HepG2 (cell line): ENCODE results near the gene FBXO2. TPM values are rescaled to one million over a fixed set of nuclear protein-coding genes. Genes with fewer than 3 reads are reported as not detected.

Experiments
- CREBL2 ChIP-seq: sonication (generic); formaldehyde crosslinking; IDR thresholded peaks from 2 replicates; pipeline ENCODE4 v1.8.1; 2023; ENCODE audit warnings: missing genetic modification reagents, mild to moderate bottlenecking, borderline replicate concordance
- FOXK2 ChIP-seq: fragments of 450-650 bp; IDR thresholded peaks from 2 replicates; pipeline ENCODE4 v1.6.1; 2016
- FUBP1 ChIP-seq: sonication (generic); formaldehyde crosslinking; IDR thresholded peaks from 2 replicates; pipeline ENCODE4 v1.5.1; 2020; ENCODE audit warnings: missing genetic modification reagents, mild to moderate bottlenecking, borderline replicate concordance
- GFI1 ChIP-seq: sonication (generic); formaldehyde crosslinking; IDR thresholded peaks from 2 replicates; pipeline ENCODE4 v1.5.0; 2020; ENCODE audit warnings: missing genetic modification reagents, mild to moderate bottlenecking, borderline replicate concordance
- NFYB ChIP-seq: sonication (generic); formaldehyde crosslinking; IDR thresholded peaks from 2 replicates; pipeline ENCODE4 v1.4.0; 2020; ENCODE audit warnings: missing genetic modification reagents
- PCBP2 ChIP-seq: fragments of 200-400 bp; formaldehyde crosslinking; optimal IDR thresholded peaks from 2 replicates; pipeline ENCODE3; 2018; ENCODE audit warnings: low read length, low read depth; ENCODE audit not compliant: poor library complexity, severe bottlenecking
- SNAI1 ChIP-seq: sonication (generic); formaldehyde crosslinking; IDR thresholded peaks from 2 replicates; pipeline ENCODE4 v1.5.0; 2020; ENCODE audit warnings: mild to moderate bottlenecking, missing genetic modification reagents, borderline replicate concordance
- U2AF1 ChIP-seq: fragments of 200-400 bp; formaldehyde crosslinking; optimal IDR thresholded peaks from 2 replicates; pipeline ENCODE3; 2017; ENCODE audit warnings: mild to moderate bottlenecking, low read depth, low read length
- ZBED4 ChIP-seq: sonication (generic); formaldehyde crosslinking; IDR thresholded peaks from 2 replicates; pipeline ENCODE4 v1.4.0; 2020; ENCODE audit warnings: missing genetic modification reagents, borderline replicate concordance
- ZFP37 ChIP-seq: sonication (generic); formaldehyde crosslinking; IDR thresholded peaks from 2 replicates; pipeline ENCODE4 v1.4.0; 2020; ENCODE audit warnings: missing genetic modification reagents, borderline replicate concordance
- ZNF180 ChIP-seq: sonication (generic); formaldehyde crosslinking; IDR thresholded peaks from 2 replicates; pipeline ENCODE4 v1.4.0; 2020; ENCODE audit warnings: low read depth, missing genetic modification reagents, borderline replicate concordance
- ZNF205 ChIP-seq: IDR thresholded peaks from 2 replicates; pipeline ENCODE4 v1.6.1; 2018; ENCODE audit warnings: missing biosample characterization, missing genetic modification reagents
- ZNF567 ChIP-seq: sonication (generic); formaldehyde crosslinking; IDR thresholded peaks from 2 replicates; pipeline ENCODE4 v1.8.1; 2023; ENCODE audit warnings: mild to moderate bottlenecking, missing genetic modification reagents, borderline replicate concordance
- ZNF652 ChIP-seq: IDR thresholded peaks from 2 replicates; pipeline ENCODE4 v1.6.1; 2016; ENCODE audit warnings: low read depth, borderline replicate concordance
- polyA plus RNA-seq, 8 experiments: library from polyadenylated mRNA; depleted of rRNA in 3 of 8; stranded (reverse) in 7 of 8; unstranded in 1 of 8; fragments of >200 nt; fragmentation: Illumina TruSeq in 4 of 8; extraction: Trizol in 4 of 8; gene quantifications; 2 replicates each; pipeline versions ENCODE4 v1.2.1 to v1.2.3, GENCODE V29; 2011 to 2016; ENCODE audit warnings: low read depth in 4 of 8, missing spikeins in 1 of 8, mixed read lengths in 1 of 8; ENCODE audit not compliant: insufficient read depth in 1 of 8
- total RNA-seq, 5 experiments: library from RNA; depleted of rRNA; stranded (reverse); fragments of >200 nt; fragmentation: Illumina TruSeq; extraction: Trizol; gene quantifications; 2 replicates each; pipeline ENCODE4 v1.2.3, GENCODE V29; 2016; ENCODE audit warnings: low read depth in 1 of 5
- TF ChIP-seq, protein P1 (sequence below): IDR thresholded peaks from 2 replicates; pipeline ENCODE4 v1.6.1; 2016; ENCODE audit warnings: low read depth, borderline replicate concordance
- TF ChIP-seq, protein P2 (sequence below): sonication (generic); formaldehyde crosslinking; IDR thresholded peaks from 2 replicates; pipeline ENCODE4 v1.5.0; 2020; ENCODE audit warnings: mild to moderate bottlenecking, missing genetic modification reagents

FBXO2 gene
- total and polyA plus RNA-seq, 2 of the 13 experiments (the other 11 are each of a cell fraction or from before 2014, with no cell fraction given) = 79.3 to 112 TPM

- TF ChIP-seq, protein P1, sequence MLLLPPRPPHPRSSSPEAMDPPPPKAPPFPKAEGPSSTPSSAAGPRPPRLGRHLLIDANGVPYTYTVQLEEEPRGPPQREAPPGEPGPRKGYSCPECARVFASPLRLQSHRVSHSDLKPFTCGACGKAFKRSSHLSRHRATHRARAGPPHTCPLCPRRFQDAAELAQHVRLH (CRISPR knock-in tag) = peak; percentile 51; the same call in 1 of the 2 replicates
- no peak for TF ChIP-seq ZNF652 (CRISPR knock-in tag)
- 0 out of 2 replicates have a peak, but pooled peaks have one; percentile 28 for TF ChIP-seq GFI1 (CRISPR knock-in tag)
- peak; percentile 15; the same call in 1 of the 2 replicates for TF ChIP-seq ZNF205 (CRISPR knock-in tag)
- TF ChIP-seq FUBP1 (CRISPR knock-in tag) = no peak
- TF ChIP-seq CREBL2 (CRISPR knock-in tag) = no peak
- peak; percentile 90; the same call in 1 of the 2 replicates for TF ChIP-seq ZBED4
- 0 out of 2 replicates have a peak, but pooled peaks have one; percentile 70 for TF ChIP-seq ZNF567 (CRISPR knock-in tag)
- no peak for TF ChIP-seq PCBP2
- no peak for TF ChIP-seq NFYB (CRISPR knock-in tag)
- no peak for TF ChIP-seq SNAI1
- 0 out of 2 replicates have a peak, but pooled peaks have one; percentile 56 for TF ChIP-seq ZFP37 (CRISPR knock-in tag)
- TF ChIP-seq FOXK2 = no peak
- TF ChIP-seq, protein P2, sequence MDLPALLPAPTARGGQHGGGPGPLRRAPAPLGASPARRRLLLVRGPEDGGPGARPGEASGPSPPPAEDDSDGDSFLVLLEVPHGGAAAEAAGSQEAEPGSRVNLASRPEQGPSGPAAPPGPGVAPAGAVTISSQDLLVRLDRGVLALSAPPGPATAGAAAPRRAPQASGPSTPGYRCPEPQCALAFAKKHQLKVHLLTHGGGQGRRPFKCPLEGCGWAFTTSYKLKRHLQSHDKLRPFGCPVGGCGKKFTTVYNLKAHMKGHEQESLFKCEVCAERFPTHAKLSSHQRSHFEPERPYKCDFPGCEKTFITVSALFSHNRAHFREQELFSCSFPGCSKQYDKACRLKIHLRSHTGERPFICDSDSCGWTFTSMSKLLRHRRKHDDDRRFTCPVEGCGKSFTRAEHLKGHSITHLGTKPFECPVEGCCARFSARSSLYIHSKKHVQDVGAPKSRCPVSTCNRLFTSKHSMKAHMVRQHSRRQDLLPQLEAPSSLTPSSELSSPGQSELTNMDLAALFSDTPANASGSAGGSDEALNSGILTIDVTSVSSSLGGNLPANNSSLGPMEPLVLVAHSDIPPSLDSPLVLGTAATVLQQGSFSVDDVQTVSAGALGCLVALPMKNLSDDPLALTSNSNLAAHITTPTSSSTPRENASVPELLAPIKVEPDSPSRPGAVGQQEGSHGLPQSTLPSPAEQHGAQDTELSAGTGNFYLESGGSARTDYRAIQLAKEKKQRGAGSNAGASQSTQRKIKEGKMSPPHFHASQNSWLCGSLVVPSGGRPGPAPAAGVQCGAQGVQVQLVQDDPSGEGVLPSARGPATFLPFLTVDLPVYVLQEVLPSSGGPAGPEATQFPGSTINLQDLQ = no peak
- no peak for TF ChIP-seq ZNF180
- peak; percentile 33 for TF ChIP-seq U2AF1
Measured at GRCh38 chr1:11671544-11672286, 17.5 kb upstream of the FBXO2 start (continued).
